Activated naive CD4-positive, alpha-beta T cell treated with anti-CD3 and anti-CD28 coated beads, Interleukin-2, amount 50 U/mL, for 72 hours (primary cell): ENCODE measurements around the gene PTPRR. TPM values are rescaled to one million over a fixed set of nuclear protein-coding genes. Genes with fewer than 3 reads are reported as not detected.
A peak's percentile ranks its signal among the peaks of the same experiment; 100 is the strongest.

Source experiments
- ATAC-seq, 2 donors: fragments of 150-1000 bp; cut with Tn5 transposase; 2 replicates each; pipeline ENCODE4 v1.10.0; 2021; ENCODE audit warnings: mild to moderate bottlenecking in 2 of 2, moderate library complexity in 2 of 2
- DNase-seq, 2 donors: peaks; one replicate each; pipeline ENCODE4 v3.0.0; 2021 to 2022; ENCODE audit warnings: low spot score in 2 of 2
- H3K27ac Mint-ChIP-seq, 2 donors: one replicate each; pipeline ENCODE4 v1.8.0; 2022; ENCODE audit warnings: mild to moderate bottlenecking in 2 of 2, mixed read lengths in 2 of 2
- H3K36me3 Mint-ChIP-seq, 2 donors: one replicate each; pipeline ENCODE4 v1.8.0; 2022; ENCODE audit warnings: mixed read lengths in 2 of 2
- H3K9me3 Mint-ChIP-seq, 2 donors: one replicate each; pipeline ENCODE4 v1.8.0; 2022; ENCODE audit warnings: mixed read lengths in 2 of 2
- total RNA-seq, 2 donors: library from RNA; stranded (reverse); gene quantifications; one replicate each; pipeline ENCODE4 v1.2.3, GENCODE V29; 2022

PTPRR gene
- total RNA-seq, 2 donors from 2014 or later = not detected

GRCh38 chr12:70666364-70666763, 254.2 kb downstream of the PTPRR start:
- no peak for ATAC-seq
- no peak overlapping the region for H3K27ac Mint-ChIP-seq
- DNase-seq = no peak
- H3K36me3 Mint-ChIP-seq = no peaks in the 10 kb centered on the region
- no peaks in the 10 kb centered on the region for H3K9me3 Mint-ChIP-seq

- no peak overlapping the region for H3K27ac Mint-ChIP-seq
- ATAC-seq = no peak
- no peaks in the 10 kb centered on the region for H3K36me3 Mint-ChIP-seq
These were observed 256.1 kb downstream of the PTPRR start for GRCh38 chr12:70664465-70664881.

GRCh38 chr12:70663838-70664237, 256.7 kb downstream of the PTPRR start:
- H3K9me3 Mint-ChIP-seq = no peaks in the 10 kb centered on the region
- ATAC-seq = no peak
- H3K27ac Mint-ChIP-seq = no peak overlapping the region
- DNase-seq = no peak
- no peaks in the 10 kb centered on the region for H3K36me3 Mint-ChIP-seq

More at GRCh38 chr12:70664465-70664881, 256.1 kb downstream of the PTPRR start:
- no peaks in the 10 kb centered on the region for H3K9me3 Mint-ChIP-seq
- no peak for DNase-seq

GRCh38 chr12:70661466-70662161, 258.9 kb downstream of the PTPRR start:
- Mint-ChIP-seq H3K36me3 (no peaks in the 10 kb centered on the region), H3K27ac (no peak overlapping the region), H3K9me3 (no peaks in the 10 kb centered on the region)
- no peak for ATAC-seq
- no peak for DNase-seq

- ATAC-seq = no peak
- Mint-ChIP-seq H3K27ac (no peak overlapping the region), H3K36me3 (no peaks in the 10 kb centered on the region), H3K9me3 (no peaks in the 10 kb centered on the region)
- no peak for DNase-seq
These were observed 259.8 kb downstream of the PTPRR start for GRCh38 chr12:70660620-70661219.

- H3K27ac Mint-ChIP-seq = no peak overlapping the region
These were observed 260.4 kb downstream of the PTPRR start for GRCh38 chr12:70660002-70660604.

GRCh38 chr12:70659077-70659606, 261.4 kb downstream of the PTPRR start:
- DNase-seq = no peak
- Mint-ChIP-seq H3K27ac (no peak overlapping the region), H3K36me3 (no peaks in the 10 kb centered on the region), H3K9me3 (no peaks in the 10 kb centered on the region)
- no peak for ATAC-seq

More at GRCh38 chr12:70660002-70660604, 260.4 kb downstream of the PTPRR start:
- no peaks in the 10 kb centered on the region for H3K36me3 Mint-ChIP-seq
- no peak for DNase-seq
- no peak for ATAC-seq
- H3K9me3 Mint-ChIP-seq = no peaks in the 10 kb centered on the region

GRCh38 chr12:70657616-70658286, 262.8 kb downstream of the PTPRR start:
- H3K27ac Mint-ChIP-seq = no peak overlapping the region
- H3K9me3 Mint-ChIP-seq = no peaks in the 10 kb centered on the region
- H3K36me3 Mint-ChIP-seq = no peaks in the 10 kb centered on the region
- no peak for ATAC-seq
- no peak for DNase-seq

- no peak for ATAC-seq
- H3K9me3 Mint-ChIP-seq = no peaks in the 10 kb centered on the region
- no peaks in the 10 kb centered on the region for H3K36me3 Mint-ChIP-seq
- no peak for DNase-seq
- no peak overlapping the region for H3K27ac Mint-ChIP-seq
These were observed 268.1 kb downstream of the PTPRR start for GRCh38 chr12:70652451-70652850.

GRCh38 chr12:70648831-70649230, 271.7 kb downstream of the PTPRR start:
- H3K27ac Mint-ChIP-seq = no peak overlapping the region
- no peak for ATAC-seq
- H3K36me3 Mint-ChIP-seq = no peaks in the 10 kb centered on the region
- DNase-seq = no peak
- no peaks in the 10 kb centered on the region for H3K9me3 Mint-ChIP-seq

- DNase-seq (no peak), ATAC-seq (no peak)
- Mint-ChIP-seq H3K9me3 (no peaks in the 10 kb centered on the region), H3K36me3 (no peaks in the 10 kb centered on the region), H3K27ac (no peak overlapping the region)
These were observed 272.3 kb downstream of the PTPRR start for GRCh38 chr12:70648191-70648590.

GRCh38 chr12:70646850-70647249, 273.7 kb downstream of the PTPRR start:
- no peak for DNase-seq
- no peaks in the 10 kb centered on the region for H3K9me3 Mint-ChIP-seq
- H3K36me3 Mint-ChIP-seq = no peaks in the 10 kb centered on the region
- no peak overlapping the region for H3K27ac Mint-ChIP-seq
- no peak for ATAC-seq

GRCh38 chr12:70645494-70646317, 274.8 kb downstream of the PTPRR start:
- no peaks in the 10 kb centered on the region for H3K9me3 Mint-ChIP-seq
- no peaks in the 10 kb centered on the region for H3K36me3 Mint-ChIP-seq
- DNase-seq (no peak), ATAC-seq (peak in 1 of 2 donors; percentile 64)
- H3K27ac Mint-ChIP-seq = no peak overlapping the region

GRCh38 chr12:70644861-70645260, 275.7 kb downstream of the PTPRR start:
- ATAC-seq = no peak
- Mint-ChIP-seq H3K27ac (no peak overlapping the region), H3K36me3 (no peaks in the 10 kb centered on the region), H3K9me3 (no peaks in the 10 kb centered on the region)
- no peak for DNase-seq

GRCh38 chr12:70643939-70644338, 276.6 kb downstream of the PTPRR start:
- H3K9me3 Mint-ChIP-seq = no peaks in the 10 kb centered on the region
- DNase-seq (no peak), ATAC-seq (no peak)
- H3K36me3 Mint-ChIP-seq = no peaks in the 10 kb centered on the region
- no peak overlapping the region for H3K27ac Mint-ChIP-seq

- ATAC-seq = no peak
- no peak for DNase-seq
- Mint-ChIP-seq H3K9me3 (no peaks in the 10 kb centered on the region), H3K36me3 (no peaks in the 10 kb centered on the region), H3K27ac (no peak overlapping the region)
These were observed 278.8 kb downstream of the PTPRR start for GRCh38 chr12:70641691-70642090.
